Measurements from ENCODE around the gene FN3KRP. TPM values are rescaled to one million over a fixed set of nuclear protein-coding genes. Genes with fewer than 3 reads are reported as not detected.

Gene FN3KRP
- total and polyA plus RNA-seq, 10 of the 15 experiments (the other 5 are each of a cell fraction or from before 2014, with no cell fraction given): 1.8 to 50.5 (median 26.5) TPM

DNA sequence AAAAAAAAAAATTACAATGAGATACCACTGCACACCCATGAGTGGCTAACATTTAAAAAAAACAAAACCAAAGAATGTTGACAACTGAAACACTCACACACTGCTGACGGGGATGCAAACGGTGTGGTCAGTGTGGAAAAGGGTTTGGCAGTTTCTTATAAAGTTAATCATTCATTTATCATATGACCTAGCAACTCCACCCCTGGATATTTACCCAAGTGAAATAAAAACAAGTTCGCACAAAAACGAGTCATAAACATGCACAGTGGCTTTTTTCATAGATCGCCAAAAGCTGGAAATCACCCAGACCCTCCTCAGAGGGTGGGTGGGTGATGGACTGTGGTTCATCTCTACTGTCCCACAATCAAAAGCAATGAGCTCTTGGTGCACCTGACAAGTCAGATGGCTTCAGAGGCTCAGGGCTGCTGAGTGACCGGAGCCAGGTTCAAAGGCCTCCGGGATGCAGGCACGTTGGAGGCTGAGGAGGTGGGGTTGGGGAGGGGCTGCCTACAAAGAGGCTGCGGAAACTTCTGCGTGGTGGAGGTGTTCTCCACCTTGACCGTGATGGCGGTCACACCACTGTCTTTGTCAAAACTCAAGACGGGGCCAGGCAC lies 32.2 kb upstream of the FN3KRP start (continued):
- TF ChIP-seq, protein P1, sequence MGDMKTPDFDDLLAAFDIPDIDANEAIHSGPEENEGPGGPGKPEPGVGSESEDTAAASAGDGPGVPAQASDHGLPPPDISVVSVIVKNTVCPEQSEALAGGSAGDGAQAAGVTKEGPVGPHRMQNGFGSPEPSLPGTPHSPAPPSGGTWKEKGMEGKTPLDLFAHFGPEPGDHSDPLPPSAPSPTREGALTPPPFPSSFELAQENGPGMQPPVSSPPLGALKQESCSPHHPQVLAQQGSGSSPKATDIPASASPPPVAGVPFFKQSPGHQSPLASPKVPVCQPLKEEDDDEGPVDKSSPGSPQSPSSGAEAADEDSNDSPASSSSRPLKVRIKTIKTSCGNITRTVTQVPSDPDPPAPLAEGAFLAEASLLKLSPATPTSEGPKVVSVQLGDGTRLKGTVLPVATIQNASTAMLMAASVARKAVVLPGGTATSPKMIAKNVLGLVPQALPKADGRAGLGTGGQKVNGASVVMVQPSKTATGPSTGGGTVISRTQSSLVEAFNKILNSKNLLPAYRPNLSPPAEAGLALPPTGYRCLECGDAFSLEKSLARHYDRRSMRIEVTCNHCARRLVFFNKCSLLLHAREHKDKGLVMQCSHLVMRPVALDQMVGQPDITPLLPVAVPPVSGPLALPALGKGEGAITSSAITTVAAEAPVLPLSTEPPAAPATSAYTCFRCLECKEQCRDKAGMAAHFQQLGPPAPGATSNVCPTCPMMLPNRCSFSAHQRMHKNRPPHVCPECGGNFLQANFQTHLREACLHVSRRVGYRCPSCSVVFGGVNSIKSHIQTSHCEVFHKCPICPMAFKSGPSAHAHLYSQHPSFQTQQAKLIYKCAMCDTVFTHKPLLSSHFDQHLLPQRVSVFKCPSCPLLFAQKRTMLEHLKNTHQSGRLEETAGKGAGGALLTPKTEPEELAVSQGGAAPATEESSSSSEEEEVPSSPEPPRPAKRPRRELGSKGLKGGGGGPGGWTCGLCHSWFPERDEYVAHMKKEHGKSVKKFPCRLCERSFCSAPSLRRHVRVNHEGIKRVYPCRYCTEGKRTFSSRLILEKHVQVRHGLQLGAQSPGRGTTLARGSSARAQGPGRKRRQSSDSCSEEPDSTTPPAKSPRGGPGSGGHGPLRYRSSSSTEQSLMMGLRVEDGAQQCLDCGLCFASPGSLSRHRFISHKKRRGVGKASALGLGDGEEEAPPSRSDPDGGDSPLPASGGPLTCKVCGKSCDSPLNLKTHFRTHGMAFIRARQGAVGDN (IDR thresholded peaks at IDR 0.05): no peak
- TF ChIP-seq, protein P2, sequence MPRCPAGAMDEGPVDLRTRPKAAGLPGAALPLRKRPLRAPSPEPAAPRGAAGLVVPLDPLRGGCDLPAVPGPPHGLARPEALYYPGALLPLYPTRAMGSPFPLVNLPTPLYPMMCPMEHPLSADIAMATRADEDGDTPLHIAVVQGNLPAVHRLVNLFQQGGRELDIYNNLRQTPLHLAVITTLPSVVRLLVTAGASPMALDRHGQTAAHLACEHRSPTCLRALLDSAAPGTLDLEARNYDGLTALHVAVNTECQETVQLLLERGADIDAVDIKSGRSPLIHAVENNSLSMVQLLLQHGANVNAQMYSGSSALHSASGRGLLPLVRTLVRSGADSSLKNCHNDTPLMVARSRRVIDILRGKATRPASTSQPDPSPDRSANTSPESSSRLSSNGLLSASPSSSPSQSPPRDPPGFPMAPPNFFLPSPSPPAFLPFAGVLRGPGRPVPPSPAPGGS (IDR thresholded peaks at IDR 0.05; ENCODE audit: borderline replicate concordance, insufficient read depth, low read depth, low read length, poor library complexity, severe bottlenecking): no peak

DNA sequence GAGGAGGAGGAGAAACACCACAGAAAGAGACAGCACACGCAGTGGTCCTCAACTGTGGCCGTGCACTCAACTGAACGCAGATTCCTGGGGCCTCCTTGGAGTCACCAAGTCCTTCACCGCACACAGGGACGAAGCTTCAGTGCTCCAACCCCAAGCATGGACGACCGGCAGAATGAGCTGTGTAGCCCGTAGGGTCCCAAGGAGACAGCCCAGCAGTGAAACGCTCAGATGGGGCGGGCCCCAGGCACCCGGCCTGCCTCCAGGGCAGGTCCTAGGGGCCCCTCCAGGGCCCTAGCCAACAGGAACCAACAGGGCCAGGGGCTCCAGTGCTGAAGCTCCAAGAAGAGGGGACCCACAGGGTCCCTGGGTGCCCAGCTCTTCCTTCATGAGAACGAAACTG lies 31.2 kb upstream of the FN3KRP start:
- SMC1A ChIA-PET (ENCODE audit: uncharacterized antibody, unreplicated experiment): no interaction called here
- POLR2A ChIA-PET: no interaction called here
- RAD21 ChIA-PET (ENCODE audit: unreplicated experiment): interaction anchor here (0.5 kb wide), 1 partner anchor 13 kb away, joined by 3 read pairs; the partner anchor contains the start of gene RAB40B
- H3K4me2 ChIP-seq (ENCODE audit: control insufficient read depth, insufficient read depth): no peak overlapping the region
- BruUV-seq (replicated peaks): no TSS peak
- intact Hi-C loops (cut with micrococcal nuclease; ENCODE audit: unreplicated experiment): no loop called here
- H3K79me2 ChIP-seq (ENCODE audit: control insufficient read depth, insufficient read depth, low read length): no peaks in the 10 kb centered on the region
- CTCF ChIA-PET: no interaction called here
- DNase-seq (ENCODE audit: low read depth, low spot score): no peak
- H3K4me3 ChIP-seq: no peak overlapping the region
- H3K27ac ChIP-seq (ENCODE audit: control insufficient read depth, insufficient read depth): no peak overlapping the region
- H3K27me3 ChIP-seq (replicated peaks in 1 of 2; ENCODE audit: control insufficient read depth in 2 of 2, insufficient read depth in 2 of 2, low read length in 1 of 2): no peaks in the 10 kb centered on the region
- H2AFZ ChIP-seq (ENCODE audit: control insufficient read depth, low read depth, low read length): no peak overlapping the region
- no peak for ATAC-seq
- no peaks in the 10 kb centered on the region for H3K9me3 ChIP-seq (replicated peaks; ENCODE audit: control insufficient read depth, insufficient read depth, low read length)
- FAIRE-seq: no peak
- no peaks in the 10 kb centered on the region for H4K20me1 ChIP-seq (ENCODE audit: control insufficient read depth, insufficient read depth)
- TF ChIP-seq SMAD5 (IDR thresholded peaks at IDR 0.05; ENCODE audit: low read depth) (no peak), EP300 (IDR thresholded peaks at IDR 0.05; ENCODE audit: borderline replicate concordance in 1 of 2, control insufficient read depth in 1 of 2, low read depth in 2 of 2, low read length in 2 of 2) (no peak)
- WGBS (ENCODE audit: insufficient coverage, insufficient replicate concordance, low lambda C conversion rate, missing lambda C conversion rate): 57% methylated on average over 9 of the region's 12 CpGs
- in situ Hi-C loops (cut with MboI): no loop called here
- H3K9ac ChIP-seq (ENCODE audit: control insufficient read depth, insufficient read depth, low read length): no peak overlapping the region
- no peaks in the 10 kb centered on the region for H3K36me3 ChIP-seq (ENCODE audit: control insufficient read depth in 2 of 2, insufficient read depth in 2 of 2, low read length in 1 of 2)
- no peaks in the 10 kb centered on the region for H3K4me1 ChIP-seq (ENCODE audit: control insufficient read depth, insufficient read depth, low read length)

Data from GM12878 (cell line).